ENCODE measurements around the gene SCAP.

SCAP gene

DNA sequence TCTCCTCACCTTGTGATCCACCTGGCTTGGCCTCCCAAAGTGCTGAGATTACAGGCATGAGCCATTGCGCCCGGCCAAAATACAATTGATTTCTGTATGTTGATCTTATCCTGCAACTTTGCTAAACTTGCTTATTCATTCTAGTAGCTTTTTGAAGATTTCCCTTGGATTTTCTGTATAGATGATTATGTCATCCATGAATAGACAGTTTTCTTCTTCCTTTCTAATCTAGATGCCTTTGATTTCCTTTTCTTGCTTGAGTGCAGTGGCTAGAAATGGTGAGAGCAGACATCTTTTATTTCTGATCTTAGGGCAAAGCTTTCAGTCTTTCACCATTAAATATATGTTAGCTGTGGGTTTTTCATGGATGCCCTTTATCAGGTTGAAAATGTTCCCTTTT is 42.2 kb upstream of the SCAP start (continued):
- TF ChIP-seq, protein P1, sequence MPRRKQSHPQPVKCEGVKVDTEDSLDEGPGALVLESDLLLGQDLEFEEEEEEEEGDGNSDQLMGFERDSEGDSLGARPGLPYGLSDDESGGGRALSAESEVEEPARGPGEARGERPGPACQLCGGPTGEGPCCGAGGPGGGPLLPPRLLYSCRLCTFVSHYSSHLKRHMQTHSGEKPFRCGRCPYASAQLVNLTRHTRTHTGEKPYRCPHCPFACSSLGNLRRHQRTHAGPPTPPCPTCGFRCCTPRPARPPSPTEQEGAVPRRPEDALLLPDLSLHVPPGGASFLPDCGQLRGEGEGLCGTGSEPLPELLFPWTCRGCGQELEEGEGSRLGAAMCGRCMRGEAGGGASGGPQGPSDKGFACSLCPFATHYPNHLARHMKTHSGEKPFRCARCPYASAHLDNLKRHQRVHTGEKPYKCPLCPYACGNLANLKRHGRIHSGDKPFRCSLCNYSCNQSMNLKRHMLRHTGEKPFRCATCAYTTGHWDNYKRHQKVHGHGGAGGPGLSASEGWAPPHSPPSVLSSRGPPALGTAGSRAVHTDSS (tag by site-specific recombination; IDR thresholded peaks at IDR 0.05): no peak
- TF ChIP-seq GLIS2 (tag by site-specific recombination; IDR thresholded peaks at IDR 0.05): no peak
- no peak for TF ChIP-seq ZNF544 (tag by site-specific recombination; IDR thresholded peaks at IDR 0.05)
- TF ChIP-seq, protein P2, sequence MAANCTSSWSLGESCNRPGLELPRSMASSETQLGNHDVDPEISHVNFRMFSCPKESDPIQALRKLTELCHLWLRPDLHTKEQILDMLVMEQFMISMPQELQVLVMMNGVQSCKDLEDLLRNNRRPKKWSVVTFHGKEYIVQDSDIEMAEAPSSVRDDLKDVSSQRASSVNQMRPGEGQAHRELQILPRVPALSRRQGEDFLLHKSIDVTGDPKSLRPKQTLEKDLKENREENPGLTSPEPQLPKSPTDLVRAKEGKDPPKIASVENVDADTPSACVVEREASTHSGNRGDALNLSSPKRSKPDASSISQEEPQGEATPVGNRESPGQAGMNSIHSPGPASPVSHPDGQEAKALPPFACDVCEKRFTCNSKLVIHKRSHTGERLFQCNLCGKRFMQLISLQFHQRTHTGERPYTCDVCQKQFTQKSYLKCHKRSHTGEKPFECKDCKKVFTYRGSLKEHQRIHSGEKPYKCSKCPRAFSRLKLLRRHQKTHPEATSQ (tag by site-specific recombination; IDR thresholded peaks at IDR 0.05): no peak
- TF ChIP-seq, protein P3, sequence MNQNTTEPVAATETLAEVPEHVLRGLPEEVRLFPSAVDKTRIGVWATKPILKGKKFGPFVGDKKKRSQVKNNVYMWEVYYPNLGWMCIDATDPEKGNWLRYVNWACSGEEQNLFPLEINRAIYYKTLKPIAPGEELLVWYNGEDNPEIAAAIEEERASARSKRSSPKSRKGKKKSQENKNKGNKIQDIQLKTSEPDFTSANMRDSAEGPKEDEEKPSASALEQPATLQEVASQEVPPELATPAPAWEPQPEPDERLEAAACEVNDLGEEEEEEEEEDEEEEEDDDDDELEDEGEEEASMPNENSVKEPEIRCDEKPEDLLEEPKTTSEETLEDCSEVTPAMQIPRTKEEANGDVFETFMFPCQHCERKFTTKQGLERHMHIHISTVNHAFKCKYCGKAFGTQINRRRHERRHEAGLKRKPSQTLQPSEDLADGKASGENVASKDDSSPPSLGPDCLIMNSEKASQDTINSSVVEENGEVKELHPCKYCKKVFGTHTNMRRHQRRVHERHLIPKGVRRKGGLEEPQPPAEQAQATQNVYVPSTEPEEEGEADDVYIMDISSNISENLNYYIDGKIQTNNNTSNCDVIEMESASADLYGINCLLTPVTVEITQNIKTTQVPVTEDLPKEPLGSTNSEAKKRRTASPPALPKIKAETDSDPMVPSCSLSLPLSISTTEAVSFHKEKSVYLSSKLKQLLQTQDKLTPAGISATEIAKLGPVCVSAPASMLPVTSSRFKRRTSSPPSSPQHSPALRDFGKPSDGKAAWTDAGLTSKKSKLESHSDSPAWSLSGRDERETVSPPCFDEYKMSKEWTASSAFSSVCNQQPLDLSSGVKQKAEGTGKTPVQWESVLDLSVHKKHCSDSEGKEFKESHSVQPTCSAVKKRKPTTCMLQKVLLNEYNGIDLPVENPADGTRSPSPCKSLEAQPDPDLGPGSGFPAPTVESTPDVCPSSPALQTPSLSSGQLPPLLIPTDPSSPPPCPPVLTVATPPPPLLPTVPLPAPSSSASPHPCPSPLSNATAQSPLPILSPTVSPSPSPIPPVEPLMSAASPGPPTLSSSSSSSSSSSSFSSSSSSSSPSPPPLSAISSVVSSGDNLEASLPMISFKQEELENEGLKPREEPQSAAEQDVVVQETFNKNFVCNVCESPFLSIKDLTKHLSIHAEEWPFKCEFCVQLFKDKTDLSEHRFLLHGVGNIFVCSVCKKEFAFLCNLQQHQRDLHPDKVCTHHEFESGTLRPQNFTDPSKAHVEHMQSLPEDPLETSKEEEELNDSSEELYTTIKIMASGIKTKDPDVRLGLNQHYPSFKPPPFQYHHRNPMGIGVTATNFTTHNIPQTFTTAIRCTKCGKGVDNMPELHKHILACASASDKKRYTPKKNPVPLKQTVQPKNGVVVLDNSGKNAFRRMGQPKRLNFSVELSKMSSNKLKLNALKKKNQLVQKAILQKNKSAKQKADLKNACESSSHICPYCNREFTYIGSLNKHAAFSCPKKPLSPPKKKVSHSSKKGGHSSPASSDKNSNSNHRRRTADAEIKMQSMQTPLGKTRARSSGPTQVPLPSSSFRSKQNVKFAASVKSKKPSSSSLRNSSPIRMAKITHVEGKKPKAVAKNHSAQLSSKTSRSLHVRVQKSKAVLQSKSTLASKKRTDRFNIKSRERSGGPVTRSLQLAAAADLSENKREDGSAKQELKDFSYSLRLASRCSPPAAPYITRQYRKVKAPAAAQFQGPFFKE (tag by site-specific recombination; IDR thresholded peaks at IDR 0.05; ENCODE audit: borderline replicate concordance): no peak
- no peak for TF ChIP-seq GFI1B (tag by site-specific recombination; IDR thresholded peaks at IDR 0.05)
- no peak for TF ChIP-seq ZNF624 (tag by site-specific recombination; IDR thresholded peaks at IDR 0.05)
- TF ChIP-seq ZNF121 (tag by site-specific recombination; IDR thresholded peaks at IDR 0.05): no peak
- TF ChIP-seq ZNF133 (tag by site-specific recombination; IDR thresholded peaks at IDR 0.05): no peak
- TF ChIP-seq ZNF16 (tag by site-specific recombination; IDR thresholded peaks at IDR 0.05; ENCODE audit: low read depth): no peak
- TF ChIP-seq ZNF214 (tag by site-specific recombination; IDR thresholded peaks at IDR 0.05; ENCODE audit: borderline replicate concordance): no peak

DNA sequence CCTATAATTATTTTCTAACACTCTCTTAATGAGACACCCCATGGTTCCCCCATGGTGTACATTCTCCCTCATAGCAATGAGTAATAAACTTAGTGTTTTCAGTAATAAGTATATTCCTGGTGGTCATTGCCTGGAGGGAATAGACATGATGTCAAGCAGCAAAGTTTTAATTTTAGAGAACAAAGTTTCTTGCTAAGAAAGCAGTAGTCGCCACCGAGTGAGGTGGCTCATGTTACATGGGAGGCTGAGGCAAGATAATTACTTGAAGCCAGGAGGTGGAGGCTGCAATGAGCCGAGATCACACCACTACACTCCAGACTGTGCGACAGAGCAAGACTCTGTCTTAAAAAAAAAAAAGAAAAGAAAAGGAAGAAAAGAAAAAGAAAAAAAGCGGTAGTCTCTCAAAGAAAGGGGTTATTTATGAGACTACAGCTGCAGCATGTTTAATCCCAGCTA is 40.2 kb upstream of the SCAP start:
- Histone ChIP-seq H3K4me3 (ENCODE audit: low read depth, low read length) (no peak overlapping the region), H3K27ac (ENCODE audit: extremely low read depth, low read depth, low read length) (no peak overlapping the region), H3K9me3 (ENCODE audit: control insufficient read depth, insufficient read depth, low read depth, low read length) (no peaks in the 10 kb centered on the region), H3K4me1 (ENCODE audit: control insufficient read depth, insufficient read depth, low read length) (no peaks in the 10 kb centered on the region), H3K36me3 (ENCODE audit: control insufficient read depth in 2 of 2, insufficient read depth in 1 of 2, low read length in 2 of 2) (peaks cover 0 to 10% of the 10 kb centered on the region in 2 experiments; a peak in 1 of 3 replicates)
- ChIA-PET CTCF (interaction anchor here (0.5 to 0.6 kb wide), 2 partner anchors 239 to 513 kb away, joined by 3 read pairs; no protein-coding TSS in a partner anchor), POLR2A (no interaction called here)
- TF ChIP-seq ZNF600 (tag by site-specific recombination; IDR thresholded peaks at IDR 0.05): peak; percentile 71
- no peak for TF ChIP-seq ZNF777 (tag by site-specific recombination; IDR thresholded peaks at IDR 0.05; ENCODE audit: borderline replicate concordance)
- TF ChIP-seq HOXD13 (CRISPR knock-in tag; IDR thresholded peaks at IDR 0.05; ENCODE audit: borderline replicate concordance): no peak
- TF ChIP-seq OSR2 (tag by site-specific recombination; IDR thresholded peaks at IDR 0.05): peak; percentile 75; the same call in 1 of the 2 replicates
- TF ChIP-seq, protein P4, sequence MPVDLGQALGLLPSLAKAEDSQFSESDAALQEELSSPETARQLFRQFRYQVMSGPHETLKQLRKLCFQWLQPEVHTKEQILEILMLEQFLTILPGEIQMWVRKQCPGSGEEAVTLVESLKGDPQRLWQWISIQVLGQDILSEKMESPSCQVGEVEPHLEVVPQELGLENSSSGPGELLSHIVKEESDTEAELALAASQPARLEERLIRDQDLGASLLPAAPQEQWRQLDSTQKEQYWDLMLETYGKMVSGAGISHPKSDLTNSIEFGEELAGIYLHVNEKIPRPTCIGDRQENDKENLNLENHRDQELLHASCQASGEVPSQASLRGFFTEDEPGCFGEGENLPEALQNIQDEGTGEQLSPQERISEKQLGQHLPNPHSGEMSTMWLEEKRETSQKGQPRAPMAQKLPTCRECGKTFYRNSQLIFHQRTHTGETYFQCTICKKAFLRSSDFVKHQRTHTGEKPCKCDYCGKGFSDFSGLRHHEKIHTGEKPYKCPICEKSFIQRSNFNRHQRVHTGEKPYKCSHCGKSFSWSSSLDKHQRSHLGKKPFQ (tag by site-specific recombination; IDR thresholded peaks at IDR 0.05): peak; percentile 94
- TF ChIP-seq ZNF654 (tag by site-specific recombination; IDR thresholded peaks at IDR 0.05; ENCODE audit: low read depth): no peak
- peak; percentile 90 for TF ChIP-seq GLIS1 (tag by site-specific recombination; IDR thresholded peaks at IDR 0.05)
- no peak for TF ChIP-seq ZNF175 (tag by site-specific recombination; IDR thresholded peaks at IDR 0.05)
- TF ChIP-seq ZNF335 (tag by site-specific recombination; conservative IDR thresholded peaks at IDR 0.05): peak; percentile 43; the same call in 1 of the 2 replicates
- TF ChIP-seq, protein P5, sequence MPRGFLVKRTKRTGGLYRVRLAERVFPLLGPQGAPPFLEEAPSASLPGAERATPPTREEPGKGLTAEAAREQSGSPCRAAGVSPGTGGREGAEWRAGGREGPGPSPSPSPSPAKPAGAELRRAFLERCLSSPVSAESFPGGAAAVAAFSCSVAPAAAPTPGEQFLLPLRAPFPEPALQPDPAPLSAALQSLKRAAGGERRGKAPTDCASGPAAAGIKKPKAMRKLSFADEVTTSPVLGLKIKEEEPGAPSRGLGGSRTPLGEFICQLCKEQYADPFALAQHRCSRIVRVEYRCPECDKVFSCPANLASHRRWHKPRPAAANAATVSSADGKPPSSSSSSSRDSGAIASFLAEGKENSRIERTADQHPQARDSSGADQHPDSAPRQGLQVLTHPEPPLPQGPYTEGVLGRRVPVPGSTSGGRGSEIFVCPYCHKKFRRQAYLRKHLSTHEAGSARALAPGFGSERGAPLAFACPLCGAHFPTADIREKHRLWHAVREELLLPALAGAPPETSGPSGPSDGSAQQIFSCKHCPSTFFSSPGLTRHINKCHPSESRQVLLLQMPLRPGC (tag by site-specific recombination; IDR thresholded peaks at IDR 0.05): 0 out of 2 replicates have a peak, but pooled peaks have one; percentile 11
- TF ChIP-seq ZNF670 (tag by site-specific recombination; IDR thresholded peaks at IDR 0.05; ENCODE audit: low read depth): no peak
- TF ChIP-seq, protein P6, sequence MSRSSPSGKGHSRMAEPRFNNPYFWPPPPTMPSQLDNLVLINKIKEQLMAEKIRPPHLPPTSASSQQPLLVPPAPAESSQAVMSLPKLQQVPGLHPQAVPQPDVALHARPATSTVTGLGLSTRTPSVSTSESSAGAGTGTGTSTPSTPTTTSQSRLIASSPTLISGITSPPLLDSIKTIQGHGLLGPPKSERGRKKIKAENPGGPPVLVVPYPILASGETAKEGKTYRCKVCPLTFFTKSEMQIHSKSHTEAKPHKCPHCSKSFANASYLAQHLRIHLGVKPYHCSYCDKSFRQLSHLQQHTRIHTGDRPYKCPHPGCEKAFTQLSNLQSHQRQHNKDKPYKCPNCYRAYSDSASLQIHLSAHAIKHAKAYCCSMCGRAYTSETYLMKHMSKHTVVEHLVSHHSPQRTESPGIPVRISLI (tag by site-specific recombination; IDR thresholded peaks at IDR 0.05): no peak
- TF ChIP-seq ZNF10 (tag by site-specific recombination; IDR thresholded peaks at IDR 0.05): 0 out of 2 replicates have a peak, but pooled peaks have one; percentile 44
- no peak for TF ChIP-seq ZNF423 (tag by site-specific recombination; IDR thresholded peaks at IDR 0.05)

All from HEK293 (cell line).